LNCaP clone FGC (cell line): ENCODE measurements around the gene ALG12.
A peak's percentile ranks its signal among the peaks of the same experiment; 100 is the strongest.

ENCODE experiments used
- DNase-seq: peaks from one replicate; pipeline ENCODE4 v3.0.0-alpha.2; 2011; ENCODE audit warnings: low read depth
- H3K4me3 ChIP-seq: 2 replicates; pipeline ENCODE4 v1.5.1; 2011; ENCODE audit warnings: mild to moderate bottlenecking, low read depth, low read length, control low read depth
- CTCF ChIP-seq: IDR thresholded peaks from 2 replicates; pipeline ENCODE4 v1.5.1; 2012; ENCODE audit warnings: mild to moderate bottlenecking; ENCODE audit not compliant: control insufficient read depth, insufficient read depth; ENCODE audit errors: extremely low read depth

The ALG12 gene

GRCh38 chr22:49892226-49892899 lies 25.9 kb downstream of the ALG12 start:
- H3K4me3 ChIP-seq = no peak overlapping the region
- DNase-seq = peak; percentile 39
- no peak for TF ChIP-seq CTCF

- no peak overlapping the region for H3K4me3 ChIP-seq
- DNase-seq = no peak
- TF ChIP-seq CTCF = no peak
These were observed 29.2 kb downstream of the ALG12 start for GRCh38 chr22:49889071-49889470.

GRCh38 chr22:49887702-49888101 lies 30.5 kb downstream of the ALG12 start:
- DNase-seq = no peak
- no peak overlapping the region for H3K4me3 ChIP-seq
- no peak for TF ChIP-seq CTCF

GRCh38 chr22:49887064-49887451 lies 31.2 kb downstream of the ALG12 start:
- no peak overlapping the region for H3K4me3 ChIP-seq
- TF ChIP-seq CTCF = no peak
- no peak for DNase-seq

- no peak for DNase-seq
- TF ChIP-seq CTCF = no peak
- no peak overlapping the region for H3K4me3 ChIP-seq
These were observed 31.7 kb downstream of the ALG12 start for GRCh38 chr22:49886346-49887063.

GRCh38 chr22:49885881-49886280 lies 32.4 kb downstream of the ALG12 start:
- no peak for DNase-seq
- no peak overlapping the region for H3K4me3 ChIP-seq
- TF ChIP-seq CTCF = no peak

GRCh38 chr22:49885281-49885680 lies 33.0 kb downstream of the ALG12 start:
- no peak for DNase-seq
- no peak overlapping the region for H3K4me3 ChIP-seq
- TF ChIP-seq CTCF = no peak
